CD14-positive monocyte (primary cell): ENCODE data around the gene OR51S1. TPM values are rescaled to one million over a fixed set of nuclear protein-coding genes. Genes with fewer than 3 reads are reported as not detected.

Source experiments
- DNase-seq, 3 donors: peaks; one replicate each; pipeline ENCODE4 v3.0.0-alpha.2; 2011 to 2022
- H2AFZ ChIP-seq: 2 replicates; pipeline ENCODE4 v1.6.0; 2012; ENCODE audit warnings: mild to moderate bottlenecking, low read depth, low read length, inconsistent platforms; ENCODE audit not compliant: insufficient read depth, poor library complexity, severe bottlenecking
- H3K27ac ChIP-seq, 2 donors: 1 replicate in 1 of 2; 2 replicates in 1 of 2; pipeline ENCODE4 v1.5.1; 2012 to 2013; ENCODE audit warnings: low read length in 2 of 2, control low read depth in 1 of 2, inconsistent platforms in 1 of 2, low read depth in 1 of 2, mild to moderate bottlenecking in 1 of 2
- H3K27me3 ChIP-seq, 2 donors: one replicate each; pipeline versions ENCODE4 v1.6.0 to v1.6.1; 2011 to 2013; ENCODE audit warnings: low read length in 2 of 2; ENCODE audit not compliant: control insufficient read depth in 2 of 2, insufficient read depth in 2 of 2
- H3K36me3 ChIP-seq, 2 donors: replicated peaks in 1 of 2; 1 replicate in 1 of 2; 2 replicates in 1 of 2; pipeline versions ENCODE4 v1.5.1 to v1.6.1; 2012 to 2013; ENCODE audit warnings: low read length in 2 of 2, control low read depth in 1 of 2, inconsistent platforms in 1 of 2, mild to moderate bottlenecking in 1 of 2; ENCODE audit not compliant: insufficient read depth in 2 of 2, control insufficient read depth in 1 of 2
- H3K4me1 ChIP-seq, 2 donors: 1 replicate in 1 of 2; 2 replicates in 1 of 2; pipeline versions ENCODE4 v1.5.1 to v1.6.1; 2012 to 2013; ENCODE audit warnings: low read length in 2 of 2, control low read depth in 1 of 2, inconsistent platforms in 1 of 2, mild to moderate bottlenecking in 1 of 2, moderate library complexity in 1 of 2; ENCODE audit not compliant: insufficient read depth in 2 of 2, control insufficient read depth in 1 of 2
- H3K4me2 ChIP-seq: replicated peaks from 2 replicates; pipeline ENCODE3; 2012; ENCODE audit warnings: low read length, moderate library complexity, mild to moderate bottlenecking; ENCODE audit not compliant: poor library complexity, severe bottlenecking; ENCODE audit errors: extremely low read depth
- H3K4me3 ChIP-seq, 3 experiments: fragments of 200-600 bp in 1 of 3; sonication (generic) in 1 of 3; replicated peaks in 1 of 3; 1 replicate in 2 of 3; 2 replicates in 1 of 3; pipeline ENCODE4 v1.5.1; 2011 to 2013; ENCODE audit warnings: low read length in 3 of 3, mild to moderate bottlenecking in 3 of 3, control low read depth in 2 of 3, low read depth in 2 of 3, inconsistent platforms in 1 of 3, moderate library complexity in 1 of 3
- H3K79me2 ChIP-seq: 2 replicates; pipeline ENCODE4 v1.6.0; 2012; ENCODE audit warnings: mild to moderate bottlenecking, control low read depth, inconsistent platforms, low read length, moderate library complexity; ENCODE audit not compliant: insufficient read depth
- H3K9ac ChIP-seq: 2 replicates; pipeline ENCODE4 v1.6.0; 2017; ENCODE audit warnings: low read length, mild to moderate bottlenecking; ENCODE audit not compliant: insufficient read depth, poor library complexity, severe bottlenecking
- H3K9me3 ChIP-seq, 2 donors: replicated peaks in 1 of 2; 1 replicate in 1 of 2; 2 replicates in 1 of 2; pipeline versions ENCODE4 v1.5.1 to v1.6.1; 2012 to 2013; ENCODE audit warnings: low read length in 2 of 2, control low read depth in 1 of 2; ENCODE audit not compliant: control insufficient read depth in 1 of 2, insufficient read depth in 1 of 2
- H4K20me1 ChIP-seq: 2 replicates; pipeline ENCODE4 v1.6.0; 2012; ENCODE audit warnings: mild to moderate bottlenecking, low read length, control low read depth, moderate library complexity; ENCODE audit not compliant: insufficient read depth
- H3K27ac Mint-ChIP-seq, 7 donors: one replicate each; pipeline ENCODE4 v1.8.0; 2020; ENCODE audit warnings: mild to moderate bottlenecking in 7 of 7, mixed read lengths in 7 of 7, moderate library complexity in 6 of 7, inconsistent platforms in 2 of 7
- H3K27me3 Mint-ChIP-seq, 3 donors: one replicate each; pipeline ENCODE4 v1.8.0; 2021 to 2022; ENCODE audit warnings: low read depth in 3 of 3, mild to moderate bottlenecking in 3 of 3, mixed read lengths in 3 of 3, moderate library complexity in 3 of 3, inconsistent platforms in 1 of 3
- H3K36me3 Mint-ChIP-seq, 2 donors: one replicate each; pipeline ENCODE4 v1.8.0; 2020; ENCODE audit warnings: mixed read lengths in 2 of 2, inconsistent platforms in 1 of 2, mild to moderate bottlenecking in 1 of 2
- H3K4me1 Mint-ChIP-seq: one replicate; pipeline ENCODE4 v1.8.0; 2020; ENCODE audit warnings: mild to moderate bottlenecking, mixed read lengths
- H3K4me3 Mint-ChIP-seq, 2 donors: one replicate each; pipeline ENCODE4 v1.8.0; 2020; ENCODE audit warnings: mild to moderate bottlenecking in 2 of 2, mixed read lengths in 2 of 2, moderate library complexity in 1 of 2
- H3K9me3 Mint-ChIP-seq, 7 donors: one replicate each; pipeline ENCODE4 v1.8.0; 2020 to 2022; ENCODE audit warnings: mixed read lengths in 7 of 7, mild to moderate bottlenecking in 6 of 7, moderate library complexity in 6 of 7, inconsistent platforms in 2 of 7
- CTCF ChIP-seq: fragments of 200-600 bp; IDR thresholded peaks from one replicate; pipeline ENCODE4 v1.8.0; 2022; ENCODE audit warnings: antibody characterized with exemption, mild to moderate bottlenecking
- WGBS: methylation state at CpG from one replicate; pipeline ENCODE4 v1.1.5; 2013; ENCODE audit warnings: missing lambda C conversion rate; ENCODE audit not compliant: insufficient coverage; 5-methylcytosine and 5-hydroxymethylcytosine counted together
- intact Hi-C, 2 donors: fragments of 100-400 bp; cut with micrococcal nuclease; formaldehyde crosslinking; loops; one replicate each; pipeline versions ENCODE4 v1.15.0 to v1.15.1; 2023
- polyA plus RNA-seq, 3 donors: library from polyadenylated mRNA; depleted of rRNA in 1 of 3; unstranded in 2 of 3; stranded (reverse) in 1 of 3; fragments of 300-500 nt in 2 of 3; fragments of >200 nt in 1 of 3; fragmentation: Illumina TruSeq in 2 of 3; gene quantifications; 1 replicate in 2 of 3; 2 replicates in 1 of 3; pipeline ENCODE4 v1.2.3, GENCODE V29; 2012 to 2021

Gene OR51S1
- polyA plus RNA-seq, 3 donors = not detected

- no peak overlapping the region for H3K27ac Mint-ChIP-seq
- peaks cover 0 to 2% (median 1%) of the 10 kb centered on the region in 3 donors for H3K27me3 Mint-ChIP-seq
- H3K9me3 ChIP-seq = no peaks in the 10 kb centered on the region
- H3K4me1 ChIP-seq = no peaks in the 10 kb centered on the region
- no peak overlapping the region for H3K4me3 Mint-ChIP-seq
- no peak overlapping the region for H3K4me3 ChIP-seq
- H4K20me1 ChIP-seq = no peaks in the 10 kb centered on the region
- no peak for TF ChIP-seq CTCF
- H3K27ac ChIP-seq = no peak overlapping the region
- no peak overlapping the region for H2AFZ ChIP-seq
- WGBS = 11% methylated on average over 2 of the region's 2 CpGs
- H3K27me3 ChIP-seq = no peaks in the 10 kb centered on the region
- no peak overlapping the region for H3K4me2 ChIP-seq
- no peaks in the 10 kb centered on the region for H3K9me3 Mint-ChIP-seq
- H3K9ac ChIP-seq = no peak overlapping the region
- H3K79me2 ChIP-seq = no peaks in the 10 kb centered on the region
- H3K4me1 Mint-ChIP-seq = no peaks in the 10 kb centered on the region
- H3K36me3 Mint-ChIP-seq = no peaks in the 10 kb centered on the region
- no peaks in the 10 kb centered on the region for H3K36me3 ChIP-seq
- intact Hi-C loops = no loop called here
- DNase-seq = no peak
Measured at GRCh38 chr11:4830909-4831308, 18.1 kb downstream of the OR51S1 start.

GRCh38 chr11:4830346-4830745 lies 18.7 kb downstream of the OR51S1 start:
- Histone ChIP-seq H3K36me3 (no peaks in the 10 kb centered on the region), H3K9ac (no peak overlapping the region), H4K20me1 (no peaks in the 10 kb centered on the region), H3K79me2 (no peaks in the 10 kb centered on the region), H3K27me3 (no peaks in the 10 kb centered on the region), H3K4me2 (no peak overlapping the region), H3K4me1 (no peaks in the 10 kb centered on the region), H3K4me3 (no peak overlapping the region), H3K9me3 (no peaks in the 10 kb centered on the region), H2AFZ (no peak overlapping the region), H3K27ac (no peak overlapping the region)
- H3K27ac Mint-ChIP-seq = no peak overlapping the region
- H3K4me1 Mint-ChIP-seq = no peaks in the 10 kb centered on the region
- TF ChIP-seq CTCF = no peak
- no peaks in the 10 kb centered on the region for H3K36me3 Mint-ChIP-seq
- H3K4me3 Mint-ChIP-seq = no peak overlapping the region
- intact Hi-C loops = no loop called here
- peaks cover 0 to 2% (median 1%) of the 10 kb centered on the region in 3 donors for H3K27me3 Mint-ChIP-seq
- H3K9me3 Mint-ChIP-seq = no peaks in the 10 kb centered on the region
- WGBS = no CpG with 5 or more reads among the region's 1 CpG
- no peak for DNase-seq
